ENCODE results near the gene APOM.

DNA sequence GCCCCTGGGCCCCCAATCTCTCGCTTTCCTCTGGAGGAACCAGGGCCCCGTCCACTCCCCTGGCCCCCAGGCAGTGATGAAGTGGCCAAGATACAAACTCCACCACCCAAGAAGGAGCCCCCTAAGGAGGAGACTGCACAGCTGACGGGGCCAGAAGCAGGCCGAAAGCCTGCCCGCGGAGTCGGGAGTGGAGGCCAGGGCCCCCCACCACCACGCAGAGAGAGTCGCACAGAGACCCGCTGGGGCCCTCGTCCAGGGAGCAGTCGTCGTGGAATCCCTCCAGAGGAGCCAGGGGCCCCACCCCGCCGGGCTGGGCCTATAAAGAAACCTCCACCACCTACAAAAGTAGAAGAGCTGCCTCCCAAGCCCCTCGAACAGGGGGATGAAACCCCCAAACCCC lies 24.5 kb upstream of the APOM start:
- TF ChIP-seq, protein P1, sequence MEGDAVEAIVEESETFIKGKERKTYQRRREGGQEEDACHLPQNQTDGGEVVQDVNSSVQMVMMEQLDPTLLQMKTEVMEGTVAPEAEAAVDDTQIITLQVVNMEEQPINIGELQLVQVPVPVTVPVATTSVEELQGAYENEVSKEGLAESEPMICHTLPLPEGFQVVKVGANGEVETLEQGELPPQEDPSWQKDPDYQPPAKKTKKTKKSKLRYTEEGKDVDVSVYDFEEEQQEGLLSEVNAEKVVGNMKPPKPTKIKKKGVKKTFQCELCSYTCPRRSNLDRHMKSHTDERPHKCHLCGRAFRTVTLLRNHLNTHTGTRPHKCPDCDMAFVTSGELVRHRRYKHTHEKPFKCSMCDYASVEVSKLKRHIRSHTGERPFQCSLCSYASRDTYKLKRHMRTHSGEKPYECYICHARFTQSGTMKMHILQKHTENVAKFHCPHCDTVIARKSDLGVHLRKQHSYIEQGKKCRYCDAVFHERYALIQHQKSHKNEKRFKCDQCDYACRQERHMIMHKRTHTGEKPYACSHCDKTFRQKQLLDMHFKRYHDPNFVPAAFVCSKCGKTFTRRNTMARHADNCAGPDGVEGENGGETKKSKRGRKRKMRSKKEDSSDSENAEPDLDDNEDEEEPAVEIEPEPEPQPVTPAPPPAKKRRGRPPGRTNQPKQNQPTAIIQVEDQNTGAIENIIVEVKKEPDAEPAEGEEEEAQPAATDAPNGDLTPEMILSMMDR (IDR thresholded peaks at IDR 0.05) = no peak
- TF ChIP-seq EP300 (IDR thresholded peaks at IDR 0.05) (no peak), POLR2A (IDR thresholded peaks at IDR 0.05) (no peak)

Measured in sigmoid colon (tissue), 4 donors.